PC-9 (cell line): Measurements from ENCODE around the gene CMTM4. TPM values are rescaled to one million over a fixed set of nuclear protein-coding genes. Genes with fewer than 3 reads are reported as not detected.
A peak's percentile ranks its signal among the peaks of the same experiment; 100 is the strongest.

Experiments
- BruUV-seq: library from RNA; stranded (reverse); fragments of 400-500 nt; replicated peaks from 2 replicates; lab custom pipeline; 2021; lab: Mats Ljungman, UMichigan
- CTCF ChIA-PET: fragments of 300-600 bp; sonication (Branson Sonifier 250); formaldehyde crosslinking; loops from one replicate; lab custom pipeline; 2022; ENCODE audit warnings: antibody characterized with exemption; lab: Charles Lee
- POLR2A ChIA-PET: fragments of 300-600 bp; sonication (Branson Sonifier 250); formaldehyde crosslinking; loops from one replicate; lab custom pipeline; 2022; ENCODE audit warnings: antibody characterized with exemption; ENCODE audit not compliant: unreplicated experiment; lab: Charles Lee
- DNase-seq, 2 experiments: peaks; one replicate each; pipeline versions ENCODE4 v3.0.0 to v3.0.0-alpha.2; 2015 to 2022; ENCODE audit warnings: mixed read lengths in 1 of 2
- H2AFZ ChIP-seq: fragments of 200-600 bp; sonication (generic); 2 replicates; pipeline ENCODE4 v1.8.1; 2017; ENCODE audit warnings: antibody characterized with exemption
- H3F3A ChIP-seq: fragments of 200-600 bp; sonication (generic); 2 replicates; pipeline ENCODE4 v1.8.1; 2017; ENCODE audit warnings: antibody characterized with exemption, mild to moderate bottlenecking, low read depth; ENCODE audit not compliant: insufficient read depth
- H3K27ac ChIP-seq: fragments of 200-600 bp; sonication (generic); 2 replicates; pipeline ENCODE4 v1.6.1; 2016; ENCODE audit warnings: mixed run types
- H3K27me3 ChIP-seq: fragments of 200-600 bp; sonication (generic); 2 replicates; pipeline ENCODE4 v1.6.1; 2016; ENCODE audit warnings: low read depth, mixed run types; ENCODE audit not compliant: insufficient read depth
- H3K36me3 ChIP-seq: fragments of 200-600 bp; sonication (generic); 2 replicates; pipeline ENCODE4 v1.6.1; 2016; ENCODE audit warnings: low read depth, mixed run types
- H3K4me1 ChIP-seq: fragments of 200-600 bp; sonication (generic); replicated peaks from 2 replicates; pipeline ENCODE4 v1.6.1; 2016; ENCODE audit warnings: mixed run types; ENCODE audit not compliant: insufficient read depth
- H3K4me2 ChIP-seq: fragments of 200-600 bp; sonication (generic); 2 replicates; pipeline ENCODE4 v1.6.1; 2017; ENCODE audit warnings: mixed run types
- H3K4me3 ChIP-seq: fragments of 200-600 bp; sonication (generic); 2 replicates; pipeline ENCODE4 v1.6.1; 2016; ENCODE audit warnings: mixed run types
- H3K79me2 ChIP-seq: fragments of 200-600 bp; sonication (generic); 2 replicates; pipeline ENCODE4 v1.6.1; 2017; ENCODE audit warnings: low read depth, mixed run types
- H3K9me2 ChIP-seq: fragments of 200-600 bp; sonication (generic); 2 replicates; pipeline ENCODE4 v1.8.1; 2017; ENCODE audit warnings: mild to moderate bottlenecking; ENCODE audit not compliant: insufficient read depth
- H3K9me3 ChIP-seq: fragments of 200-600 bp; sonication (generic); 2 replicates; pipeline ENCODE4 v1.8.1; 2016; ENCODE audit warnings: low read depth; ENCODE audit not compliant: insufficient read depth
- H4K20me1 ChIP-seq: fragments of 200-600 bp; sonication (generic); 2 replicates; pipeline ENCODE4 v1.8.1; 2017; ENCODE audit not compliant: insufficient read depth
- CTCF ChIP-seq: fragments of 200-600 bp; sonication (generic); conservative IDR thresholded peaks from 2 replicates; pipeline ENCODE4 v1.6.1; 2017; ENCODE audit warnings: mixed run types, antibody characterized with exemption, mild to moderate bottlenecking, moderate library complexity
- EZH2 ChIP-seq: fragments of 200-600 bp; sonication (generic); IDR thresholded peaks from 2 replicates; pipeline ENCODE4 v1.8.0; 2017; ENCODE audit warnings: antibody characterized with exemption, low read depth
- intact Hi-C: fragments of 100-400 bp; cut with micrococcal nuclease; formaldehyde crosslinking; loops from one replicate; pipeline ENCODE4 v1.10.0; 2022; ENCODE audit not compliant: unreplicated experiment
- total RNA-seq: library from RNA; stranded (reverse); gene quantifications from 2 replicates; pipeline ENCODE4 v1.2.3, GENCODE V29; 2021

Gene CMTM4
- total RNA-seq, 1 experiment from 2014 or later, result 81.3 TPM

- peaks cover 12% of the 10 kb centered on the region; the same call in 1 of the 2 replicates for H3K36me3 ChIP-seq
- no peaks in the 10 kb centered on the region for H3K9me3 ChIP-seq
- no peaks in the 10 kb centered on the region for H4K20me1 ChIP-seq
- H3F3A ChIP-seq, result peaks cover 4% of the 10 kb centered on the region; the same call in 1 of the 2 replicates
- no peaks in the 10 kb centered on the region for H3K9me2 ChIP-seq
- TF ChIP-seq EZH2 (no peak), CTCF (no peak)
- H3K4me1 ChIP-seq, result no peaks in the 10 kb centered on the region
- ChIA-PET CTCF (interaction anchor here (0.5 kb wide), 1 partner anchor 111 kb away, joined by 5 read pairs; the partner anchor contains the start of gene NAE1), POLR2A (no interaction called here)
- no peaks in the 10 kb centered on the region for H3K79me2 ChIP-seq
- H3K4me3 ChIP-seq, result no peak overlapping the region
- no peak overlapping the region for H2AFZ ChIP-seq
- BruUV-seq, result no TSS peak
- no peak for DNase-seq
- no peak overlapping the region for H3K4me2 ChIP-seq
- intact Hi-C loops, result no loop called here
- no peaks in the 10 kb centered on the region for H3K27me3 ChIP-seq
- H3K27ac ChIP-seq, result no peak overlapping the region
Observed at GRCh38 chr16:66719246-66719645, 22.7 kb upstream of the CMTM4 start.

GRCh38 chr16:66717776-66718175 is 21.2 kb upstream of the CMTM4 start:
- Histone ChIP-seq H3K27me3 (no peaks in the 10 kb centered on the region), H4K20me1 (no peaks in the 10 kb centered on the region), H3K36me3 (0 out of 2 replicates have a peak, but pooled peaks cover 7% of the 10 kb centered on the region), H3K4me2 (no peak overlapping the region), H3K4me1 (no peaks in the 10 kb centered on the region), H3K27ac (no peak overlapping the region), H3K79me2 (no peaks in the 10 kb centered on the region), H3K9me2 (no peaks in the 10 kb centered on the region), H3F3A (peaks cover 4% of the 10 kb centered on the region; the same call in 1 of the 2 replicates), H2AFZ (no peak overlapping the region), H3K9me3 (no peaks in the 10 kb centered on the region), H3K4me3 (no peak overlapping the region)
- BruUV-seq, result no TSS peak
- ChIA-PET CTCF (interaction anchor here (0.6 kb wide), 1 partner anchor 113 kb away, joined by 3 read pairs; the partner anchor contains the start of gene NAE1), POLR2A (interaction anchor here (0.7 kb wide), 1 partner anchor 816 kb away, joined by 4 read pairs; no protein-coding TSS in a partner anchor)
- DNase-seq, result peak in 1 of 2 experiments; percentile 82
- no peak for TF ChIP-seq EZH2
- no peak for TF ChIP-seq CTCF
- intact Hi-C loops, result no loop called here

- 0 out of 2 replicates have a peak, but pooled peaks have one; percentile 20 for TF ChIP-seq CTCF
- no peak for TF ChIP-seq EZH2
- Histone ChIP-seq H3K4me3 (no peak overlapping the region), H3K9me3 (no peaks in the 10 kb centered on the region), H3K79me2 (no peaks in the 10 kb centered on the region), H3K27ac (no peak overlapping the region), H3K36me3 (0 out of 2 replicates have a peak, but pooled peaks cover 3% of the 10 kb centered on the region), H3F3A (peaks cover 4% of the 10 kb centered on the region; the same call in 1 of the 2 replicates), H4K20me1 (no peaks in the 10 kb centered on the region), H3K9me2 (no peaks in the 10 kb centered on the region), H3K4me2 (no peak overlapping the region), H2AFZ (no peak overlapping the region), H3K4me1 (no peaks in the 10 kb centered on the region), H3K27me3 (no peaks in the 10 kb centered on the region)
- TSS peak; percentile 26 for BruUV-seq
- CTCF ChIA-PET, result interaction anchor here (0.6 kb wide), 1 partner anchor 113 kb away, joined by 3 read pairs; the partner anchor contains the start of gene NAE1
- intact Hi-C loops, result no loop called here
- POLR2A ChIA-PET, result no interaction called here
- no peak for DNase-seq
Observed at GRCh38 chr16:66717112-66717675, 20.7 kb upstream of the CMTM4 start.
